Measurements from ENCODE around the gene ACSL3.
A peak's percentile ranks its signal among the peaks of the same experiment; 100 is the strongest.
"Not testable (repeated sequence)": the region's sequence is repeated elsewhere in the genome, so short reads cannot be mapped to it uniquely, and the experiment has no call there.

Gene ACSL3

GRCh38 chr2:222860740-222861410 is at the start of gene ACSL3:
Gene ACSL3 (plus strand): TSS chr2:222861036. CDS start chr2:222908773, 47,737 bp downstream.
- DNase-seq (ENCODE audit: low read depth): peak; percentile 83

DNA sequence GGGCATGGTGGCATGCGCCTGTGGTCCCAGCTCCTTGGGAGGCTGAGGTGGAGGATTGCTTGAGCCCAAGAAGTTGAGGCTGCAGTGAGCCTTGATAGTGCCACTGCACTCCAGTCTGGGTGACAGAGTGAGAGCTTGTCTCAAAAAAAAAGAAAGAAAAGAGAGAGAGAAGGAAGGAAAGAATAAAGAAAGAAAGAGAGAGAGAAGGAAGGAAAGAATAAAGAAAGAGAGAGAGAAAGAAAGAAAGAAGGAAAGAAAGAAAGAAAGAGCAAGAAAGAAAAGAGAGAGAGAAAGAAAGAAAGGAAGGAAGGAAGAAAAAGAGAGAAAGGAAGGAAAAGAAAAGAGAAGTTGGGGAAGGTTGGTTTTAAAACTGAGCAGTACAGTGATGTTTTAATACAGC is 49.0 kb upstream of the ACSL3 start:
- DNase-seq (ENCODE audit: low read depth): no peak

GRCh38 chr2:222813177-222813843 is 47.5 kb upstream of the ACSL3 start:
- no peak for DNase-seq (ENCODE audit: low read depth)

DNA sequence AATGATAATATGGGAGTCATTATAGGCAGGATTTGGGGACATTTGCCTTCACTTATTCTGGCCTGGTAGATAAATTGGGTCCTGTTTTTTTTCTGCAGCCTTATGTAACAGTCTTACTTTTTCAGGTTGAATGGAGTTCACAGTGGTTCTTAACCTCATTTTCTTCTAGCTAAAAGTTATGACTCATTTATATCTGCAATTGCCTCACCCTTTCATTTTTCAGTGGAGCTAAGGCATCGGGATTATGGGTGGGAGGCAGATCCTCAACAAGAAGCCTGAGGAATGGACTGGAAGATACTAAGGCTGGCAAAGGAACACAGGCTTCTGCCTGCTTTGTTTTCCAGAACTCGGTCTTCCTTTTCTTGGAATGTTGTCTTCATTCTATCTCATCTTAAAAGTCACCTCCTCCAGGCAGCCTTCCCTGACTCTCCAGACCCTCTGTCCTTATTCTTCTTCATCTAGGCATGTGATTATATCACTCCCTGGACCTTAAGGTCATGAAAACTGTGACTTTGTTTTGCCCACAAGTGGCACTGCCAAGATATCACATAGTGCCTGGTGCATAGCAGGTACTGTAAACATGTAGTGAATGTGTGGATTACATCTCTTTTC is 41.0 kb upstream of the ACSL3 start:
- peak; percentile 16 for DNase-seq (ENCODE audit: low read depth)

- DNase-seq (ENCODE audit: low read depth): no peak
Observed at GRCh38 chr2:222823183-222823930, 37.5 kb upstream of the ACSL3 start.

DNA sequence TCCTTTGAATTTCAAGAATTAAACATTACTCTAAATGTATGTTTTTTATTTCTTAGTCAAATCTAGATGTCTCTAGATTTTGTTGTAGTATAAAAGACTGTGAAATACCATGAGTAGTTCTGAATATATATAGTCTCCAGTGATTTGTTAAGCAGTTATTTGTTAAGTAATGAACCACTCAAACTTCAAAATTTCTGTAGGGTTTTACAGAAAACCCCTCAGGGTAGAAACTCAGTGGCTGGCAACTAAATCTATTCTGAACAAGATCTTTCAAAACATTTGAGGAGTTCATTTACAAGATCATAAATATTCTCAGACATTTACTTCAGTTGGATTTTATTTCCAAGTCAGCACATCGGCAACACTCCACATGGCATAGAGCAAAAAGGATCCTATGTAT is 35.8 kb upstream of the ACSL3 start:
- DNase-seq (ENCODE audit: low read depth): no peak

DNA sequence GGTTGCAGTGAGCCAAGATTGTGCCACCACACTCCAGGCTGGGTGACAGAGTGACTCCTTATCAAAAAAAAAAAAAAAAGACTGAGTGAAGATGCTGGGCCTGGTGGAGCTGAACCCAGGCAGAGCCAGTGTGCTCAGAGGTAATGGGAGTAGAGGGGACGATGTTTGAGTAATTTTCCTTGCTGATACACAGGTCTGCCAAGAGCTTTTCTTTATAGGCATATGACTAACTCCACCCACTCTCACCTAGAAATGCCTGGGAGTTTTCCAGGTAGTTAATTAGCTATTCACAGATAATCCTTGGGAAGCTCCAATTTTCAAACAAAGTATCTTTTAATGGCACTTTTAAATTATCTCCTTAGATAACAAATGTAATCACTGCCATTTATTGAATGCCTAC is 33.4 kb upstream of the ACSL3 start:
- no peak for DNase-seq (ENCODE audit: low read depth)

DNA sequence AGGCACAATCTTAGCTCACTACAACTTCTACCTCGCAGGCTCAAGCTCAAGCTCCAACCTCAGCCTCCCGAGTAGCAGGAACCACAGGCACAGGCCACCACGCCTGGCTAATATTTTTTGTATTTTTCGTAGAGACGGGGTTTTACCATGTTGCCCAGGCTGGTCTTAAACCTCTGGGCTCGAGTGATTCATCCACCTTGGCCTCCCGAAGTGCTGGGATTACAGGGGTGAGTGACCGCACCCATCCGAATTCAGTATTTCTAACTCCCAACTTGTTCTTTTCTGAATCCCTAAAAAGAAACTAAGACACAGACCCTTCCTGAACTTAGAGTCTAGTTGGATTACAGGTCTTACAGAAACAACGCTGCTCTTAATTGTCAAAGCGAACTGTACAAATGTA is 32.3 kb upstream of the ACSL3 start:
- no peak for DNase-seq (ENCODE audit: low read depth)

DNA sequence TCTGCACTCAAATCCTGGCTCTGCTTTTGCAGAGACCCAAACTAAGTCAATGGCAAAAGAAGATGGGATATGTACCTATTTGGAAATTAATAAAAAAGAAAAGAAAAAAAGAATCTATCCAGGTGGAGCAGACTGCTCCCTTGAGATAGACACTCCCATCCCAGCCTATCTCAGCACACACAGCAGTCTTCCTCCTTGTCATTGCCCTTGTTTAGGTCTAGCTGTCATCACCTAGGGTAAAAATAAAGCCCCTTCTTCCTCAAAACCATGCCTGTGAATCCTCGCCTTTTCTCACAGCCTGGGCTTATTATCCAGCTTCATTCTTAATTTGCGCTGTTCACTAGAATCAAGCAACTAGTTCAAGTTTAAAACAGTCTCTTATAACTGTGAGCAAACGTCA is 30.7 kb upstream of the ACSL3 start:
- no peak for DNase-seq (ENCODE audit: low read depth)

DNA sequence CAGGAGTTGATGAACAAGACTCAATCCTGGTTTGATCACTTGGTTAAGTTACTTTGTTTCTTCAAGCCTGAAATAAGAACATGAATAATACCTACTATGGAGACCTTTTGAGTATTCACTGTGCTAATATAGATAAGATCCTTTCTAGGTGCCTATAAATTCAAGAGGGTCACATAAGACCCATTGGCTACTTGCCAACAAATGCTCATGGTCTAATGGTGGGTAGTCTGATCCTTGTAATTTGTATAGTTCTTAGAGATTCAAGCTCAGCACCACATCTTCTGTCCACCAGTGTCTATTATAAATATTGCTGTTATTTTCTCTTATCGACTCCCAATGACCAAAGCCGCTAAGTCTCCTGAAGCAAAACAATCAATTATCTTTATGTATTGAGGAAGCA is 27.4 kb upstream of the ACSL3 start:
- DNase-seq (ENCODE audit: low read depth): no peak

DNA sequence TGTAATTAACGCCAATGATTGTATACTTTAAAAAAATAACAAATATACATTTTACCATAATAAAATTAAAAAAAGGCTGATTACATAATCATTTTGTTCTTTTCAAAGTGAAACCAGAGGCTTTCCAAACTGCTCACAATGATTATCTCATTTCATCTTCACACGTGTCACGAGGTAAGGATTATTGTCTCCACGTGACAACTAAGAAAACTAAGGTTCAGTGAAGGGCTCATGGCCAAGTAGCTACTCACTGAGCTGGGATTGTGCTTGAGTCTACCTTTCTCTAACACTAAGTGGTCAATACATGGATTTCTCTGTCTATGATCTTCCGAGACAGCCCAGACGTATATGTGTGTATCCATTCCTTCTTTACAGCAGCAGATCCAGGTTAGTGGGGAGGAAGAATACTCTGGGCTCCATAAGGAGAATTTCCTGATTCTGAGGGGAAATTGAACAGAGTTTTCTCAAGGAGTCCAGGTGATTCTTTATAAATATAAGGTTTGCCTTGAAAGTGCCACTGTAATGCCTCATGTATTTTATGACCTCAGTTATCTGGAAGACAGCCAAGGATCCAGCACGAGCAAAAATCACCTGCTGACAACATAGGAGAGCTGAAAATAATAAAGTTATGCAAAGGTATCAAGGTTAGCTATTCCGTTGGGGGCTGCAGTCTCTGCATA is 25.6 kb upstream of the ACSL3 start:
- no peak for DNase-seq (ENCODE audit: low read depth)

DNA sequence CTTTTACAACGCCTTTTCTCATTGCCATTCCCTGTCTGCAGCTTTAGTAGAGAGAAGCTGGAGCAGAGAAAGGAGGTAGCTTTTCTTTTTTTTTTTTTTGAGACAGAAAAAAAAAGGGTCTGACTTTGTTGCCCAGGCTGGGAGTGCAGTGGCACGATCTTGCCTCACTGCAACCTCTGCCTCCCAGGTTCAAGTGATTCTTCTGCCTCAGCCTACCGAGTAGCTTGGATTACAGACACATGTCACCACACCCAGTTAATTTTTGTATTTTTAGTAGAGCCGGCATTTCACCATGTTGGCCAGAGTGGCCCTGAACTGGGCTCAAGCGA is 25.0 kb upstream of the ACSL3 start:
- no peak for DNase-seq (ENCODE audit: low read depth)

- DNase-seq (ENCODE audit: low read depth): no peak
Observed at GRCh38 chr2:222837643-222838056, 23.2 kb upstream of the ACSL3 start.

DNA sequence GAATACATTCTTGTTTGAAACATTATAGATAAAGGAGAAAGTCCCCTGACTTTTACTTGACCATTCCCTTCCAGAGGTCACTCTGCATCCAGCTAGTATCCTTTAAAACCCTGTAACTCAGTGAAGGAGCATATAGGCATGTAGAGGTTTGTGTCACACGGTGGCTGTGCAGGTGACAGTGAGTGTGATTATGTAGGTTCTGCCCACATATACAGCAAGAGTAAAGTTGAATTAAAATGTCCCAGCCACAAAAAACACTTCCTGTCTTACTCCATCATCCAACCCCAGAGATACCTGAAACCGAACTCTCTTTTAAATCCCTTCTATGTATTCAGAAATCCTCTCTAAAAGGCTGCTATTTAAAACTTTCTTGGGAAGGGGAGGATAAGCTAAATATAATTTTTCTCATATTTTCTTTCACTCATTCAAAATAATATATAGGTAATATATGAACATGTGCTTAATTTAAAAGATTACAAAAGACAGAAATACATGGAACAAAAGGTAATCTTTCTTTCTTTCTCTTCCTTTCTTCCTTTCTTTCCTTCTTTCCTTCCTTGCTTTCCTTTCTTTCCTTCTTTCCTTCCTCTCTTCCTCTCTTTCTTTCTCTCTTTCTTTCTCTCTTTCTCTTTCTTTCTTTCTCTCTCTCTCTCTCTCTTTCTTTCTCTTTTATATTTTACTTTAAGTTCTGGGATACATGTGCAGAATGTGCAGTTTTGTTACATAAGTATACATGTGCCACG is 20.6 kb upstream of the ACSL3 start:
- DNase-seq (ENCODE audit: low read depth): no peak

GRCh38 chr2:222842491-222843174 is 18.2 kb upstream of the ACSL3 start:
- no peak for DNase-seq (ENCODE audit: low read depth)

DNA sequence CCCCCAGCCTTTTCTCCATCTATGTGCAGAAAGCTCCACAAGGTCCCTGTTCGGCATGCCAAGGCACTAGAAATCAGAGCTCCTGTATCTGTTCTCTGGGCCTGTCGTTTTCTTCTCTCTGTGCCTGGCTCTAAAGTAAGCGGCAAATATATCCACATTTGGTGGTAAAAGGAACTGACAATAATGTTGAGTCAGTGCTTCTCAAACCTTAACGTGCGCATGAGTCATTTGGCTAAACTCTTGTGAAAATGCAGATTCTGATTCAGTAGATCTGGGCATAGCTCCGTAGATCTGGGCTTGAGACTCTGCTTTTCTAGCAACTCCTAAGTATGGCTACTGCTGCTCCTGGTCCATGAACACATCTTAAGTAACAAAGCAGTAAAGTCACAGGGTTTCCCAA is 16.5 kb upstream of the ACSL3 start:
- DNase-seq (ENCODE audit: low read depth): peak; percentile 80

- not testable (repeated sequence) for DNase-seq (ENCODE audit: low read depth)
Observed at GRCh38 chr2:222845314-222845713, 15.5 kb upstream of the ACSL3 start.

DNA sequence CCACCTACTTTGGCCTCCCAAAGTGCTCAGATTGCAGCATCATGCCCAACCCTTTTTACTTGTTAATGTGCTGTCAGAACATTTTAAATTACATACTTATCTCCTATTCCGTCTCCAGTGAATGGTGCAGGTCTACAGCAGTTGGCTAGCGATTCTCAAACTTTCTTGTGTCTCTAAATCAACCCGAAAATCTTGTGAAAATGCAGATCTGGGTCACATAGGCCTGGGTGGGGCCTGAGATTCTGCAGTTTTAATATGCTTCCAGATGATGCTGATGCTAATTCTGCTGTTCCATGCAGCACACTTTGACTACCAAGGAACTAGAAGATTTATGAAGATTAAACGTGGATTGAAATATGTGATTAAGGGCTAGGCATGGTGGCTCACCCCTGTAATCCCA is 14.8 kb upstream of the ACSL3 start:
- no peak for DNase-seq (ENCODE audit: low read depth)

- not testable (repeated sequence) for DNase-seq (ENCODE audit: low read depth)
Observed at GRCh38 chr2:222848031-222848430, 12.8 kb upstream of the ACSL3 start.

DNA sequence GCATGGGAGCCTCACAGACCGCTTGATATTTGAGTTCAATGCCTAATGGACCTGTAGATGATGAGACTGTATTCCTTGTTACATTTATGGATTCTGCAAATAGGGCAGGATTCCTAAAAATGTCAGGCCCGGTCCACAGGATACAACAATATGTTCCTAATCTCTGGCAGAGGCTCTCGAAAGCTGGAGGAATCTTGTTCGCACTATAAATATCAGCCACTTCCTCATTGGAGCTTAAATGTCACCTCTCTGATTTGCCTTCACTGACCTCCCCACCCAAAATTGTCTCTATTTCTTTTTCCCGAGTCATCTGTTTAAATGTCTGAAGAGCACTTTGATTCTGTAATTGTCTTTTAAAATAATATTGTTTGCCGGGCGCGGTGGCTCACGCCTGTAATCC is 12.0 kb upstream of the ACSL3 start:
- no peak for DNase-seq (ENCODE audit: low read depth)
